Sigmoid colon (tissue), 4 donors: ENCODE data around the gene SLC9A1.

ENCODE experiments used
- POLR2A ChIP-seq, 2 donors: fragments of 450-650 bp; IDR thresholded peaks; one replicate each; pipeline ENCODE4 v1.6.1; 2016; ENCODE audit warnings: antibody characterized with exemption in 2 of 2, mild to moderate bottlenecking in 2 of 2, moderate library complexity in 2 of 2
- POLR2AphosphoS5 ChIP-seq, 4 donors: sonication (generic); formaldehyde crosslinking; IDR thresholded peaks; one replicate each; pipeline ENCODE4 v1.6.1; 2017; ENCODE audit warnings: antibody characterized with exemption in 4 of 4
- TF ChIP-seq, protein P1 (sequence below), 4 experiments: fragments of 450-650 bp in 3 of 4; fragments of 200-600 bp in 1 of 4; IDR thresholded peaks; one replicate each; pipeline ENCODE4 v1.5.1; 2016 to 2019; ENCODE audit warnings: antibody characterized with exemption in 4 of 4, mild to moderate bottlenecking in 3 of 4, moderate library complexity in 2 of 4

DNA sequence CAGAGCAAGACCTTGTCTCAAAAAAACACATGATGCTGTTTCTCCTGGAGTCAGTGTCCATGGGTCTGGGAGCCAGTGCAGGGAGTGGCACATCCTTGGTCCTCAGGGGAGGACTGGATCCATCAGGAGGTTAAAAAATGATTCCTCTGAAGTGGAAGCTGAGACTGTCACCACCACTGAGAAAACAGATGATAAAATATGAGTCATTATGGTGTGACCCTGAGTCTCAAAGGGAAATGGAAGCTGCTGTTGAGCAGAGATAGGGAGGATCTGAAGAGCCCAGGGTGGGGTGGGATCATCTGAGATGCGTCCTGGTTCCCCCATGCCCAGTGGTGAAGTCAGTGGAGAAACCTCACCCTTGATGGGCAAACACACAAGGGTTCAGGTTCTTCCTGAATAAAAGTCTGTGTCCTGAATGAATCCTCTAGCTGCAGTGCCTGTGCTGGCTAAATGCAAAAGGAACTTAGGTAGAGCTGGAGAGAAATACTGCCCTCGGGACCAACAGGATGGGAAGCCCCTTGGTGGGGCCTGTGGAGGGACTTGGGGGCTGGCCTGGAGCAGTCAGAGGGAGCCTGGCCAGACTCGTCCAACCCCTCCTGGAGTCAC, 80.6 kb downstream of the SLC9A1 start:
- TF ChIP-seq, protein P1, sequence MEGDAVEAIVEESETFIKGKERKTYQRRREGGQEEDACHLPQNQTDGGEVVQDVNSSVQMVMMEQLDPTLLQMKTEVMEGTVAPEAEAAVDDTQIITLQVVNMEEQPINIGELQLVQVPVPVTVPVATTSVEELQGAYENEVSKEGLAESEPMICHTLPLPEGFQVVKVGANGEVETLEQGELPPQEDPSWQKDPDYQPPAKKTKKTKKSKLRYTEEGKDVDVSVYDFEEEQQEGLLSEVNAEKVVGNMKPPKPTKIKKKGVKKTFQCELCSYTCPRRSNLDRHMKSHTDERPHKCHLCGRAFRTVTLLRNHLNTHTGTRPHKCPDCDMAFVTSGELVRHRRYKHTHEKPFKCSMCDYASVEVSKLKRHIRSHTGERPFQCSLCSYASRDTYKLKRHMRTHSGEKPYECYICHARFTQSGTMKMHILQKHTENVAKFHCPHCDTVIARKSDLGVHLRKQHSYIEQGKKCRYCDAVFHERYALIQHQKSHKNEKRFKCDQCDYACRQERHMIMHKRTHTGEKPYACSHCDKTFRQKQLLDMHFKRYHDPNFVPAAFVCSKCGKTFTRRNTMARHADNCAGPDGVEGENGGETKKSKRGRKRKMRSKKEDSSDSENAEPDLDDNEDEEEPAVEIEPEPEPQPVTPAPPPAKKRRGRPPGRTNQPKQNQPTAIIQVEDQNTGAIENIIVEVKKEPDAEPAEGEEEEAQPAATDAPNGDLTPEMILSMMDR (IDR thresholded peaks at IDR 0.05) = no peak
- TF ChIP-seq POLR2A (IDR thresholded peaks at IDR 0.05) (no peak), POLR2AphosphoS5 (IDR thresholded peaks at IDR 0.05) (no peak)
